Measurements from ENCODE around the gene CFAP410. TPM values are rescaled to one million over a fixed set of nuclear protein-coding genes. Genes with fewer than 3 reads are reported as not detected.
"Not testable (repeated sequence)": the region's sequence is repeated elsewhere in the genome, so short reads cannot be mapped to it uniquely, and the experiment has no call there.

CFAP410 gene
- total RNA-seq, 1 donor from 2014 or later = 13.0 TPM

- DNase-seq = no peak
These were observed 29.7 kb upstream of the CFAP410 start for GRCh38 chr21:44368711-44369446.

- no peak for DNase-seq
These were observed 27.5 kb upstream of the CFAP410 start for GRCh38 chr21:44366586-44367211.

GRCh38 chr21:44365967-44366585 lies 26.9 kb upstream of the CFAP410 start:
- DNase-seq = no peak

- DNase-seq = no peak
These were observed 26.2 kb upstream of the CFAP410 start for GRCh38 chr21:44365251-44365966.

GRCh38 chr21:44364151-44365053 lies 25.2 kb upstream of the CFAP410 start:
- no peak for DNase-seq

- DNase-seq = no peak
These were observed 24.1 kb upstream of the CFAP410 start for GRCh38 chr21:44363278-44363677.

GRCh38 chr21:44361903-44362302 lies 22.7 kb upstream of the CFAP410 start:
- DNase-seq = not testable (repeated sequence)

- DNase-seq = no peak
These were observed 21.0 kb upstream of the CFAP410 start for GRCh38 chr21:44360159-44360558.

- no peak for DNase-seq
These were observed 20.2 kb upstream of the CFAP410 start for GRCh38 chr21:44359396-44359795.

GRCh38 chr21:44357064-44357837 lies 18.1 kb upstream of the CFAP410 start:
- no peak for DNase-seq

- no peak for DNase-seq
These were observed 17.4 kb upstream of the CFAP410 start for GRCh38 chr21:44356636-44357035.

GRCh38 chr21:44356160-44356559 lies 17.0 kb upstream of the CFAP410 start:
- no peak for DNase-seq

GRCh38 chr21:44354775-44355771 lies 15.9 kb upstream of the CFAP410 start:
- no peak for DNase-seq

- DNase-seq = no peak
These were observed 14.8 kb upstream of the CFAP410 start for GRCh38 chr21:44354001-44354405.

- no peak for DNase-seq
These were observed 14.2 kb upstream of the CFAP410 start, which contains the start of gene TRPM2 for GRCh38 chr21:44353191-44353970. TSS of gene TRPM2 (plus strand) at chr21:44353621. CDS start at chr21:44353701, 80 bp downstream.

GRCh38 chr21:44352253-44352860 lies 13.2 kb upstream of the CFAP410 start:
- no peak for DNase-seq

- no peak for DNase-seq
These were observed 12.5 kb upstream of the CFAP410 start for GRCh38 chr21:44351535-44352252.
